ENCODE measurements around the gene HIGD2B.
"Not testable (repeated sequence)": the region's sequence is repeated elsewhere in the genome, so short reads cannot be mapped to it uniquely, and the experiment has no call there.

DNA sequence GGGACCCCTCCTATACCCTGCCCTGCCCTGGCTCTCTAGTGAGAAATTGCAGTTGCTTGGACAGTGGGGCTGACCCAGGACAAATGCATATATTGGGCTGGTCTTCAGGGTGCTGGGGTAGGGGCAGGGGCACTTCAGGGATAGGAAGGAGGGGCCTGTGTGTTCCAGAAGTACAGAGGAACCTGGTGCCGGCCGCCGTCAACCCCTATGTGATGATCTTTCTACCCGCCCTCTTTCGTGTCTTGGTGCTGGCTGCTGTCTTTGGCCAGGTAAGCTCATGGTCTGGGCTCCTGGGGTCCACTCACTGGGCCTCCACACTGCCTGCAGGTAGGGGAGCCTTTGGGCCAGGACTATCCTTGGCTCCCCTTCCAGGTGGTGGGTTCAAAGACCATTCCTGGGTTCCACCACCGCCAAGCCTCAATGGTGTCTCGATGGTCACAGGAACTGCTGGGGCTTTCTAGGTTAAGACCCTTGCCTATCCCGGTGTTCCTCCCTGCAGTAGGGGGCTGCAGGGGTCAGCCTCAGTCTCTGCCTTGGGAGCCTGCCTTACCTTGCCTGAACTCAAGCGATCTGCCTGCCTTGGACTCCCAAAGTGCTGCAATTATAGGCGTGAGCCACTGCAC is 37.2 kb downstream of the HIGD2B start:
- TF ChIP-seq, protein P1, sequence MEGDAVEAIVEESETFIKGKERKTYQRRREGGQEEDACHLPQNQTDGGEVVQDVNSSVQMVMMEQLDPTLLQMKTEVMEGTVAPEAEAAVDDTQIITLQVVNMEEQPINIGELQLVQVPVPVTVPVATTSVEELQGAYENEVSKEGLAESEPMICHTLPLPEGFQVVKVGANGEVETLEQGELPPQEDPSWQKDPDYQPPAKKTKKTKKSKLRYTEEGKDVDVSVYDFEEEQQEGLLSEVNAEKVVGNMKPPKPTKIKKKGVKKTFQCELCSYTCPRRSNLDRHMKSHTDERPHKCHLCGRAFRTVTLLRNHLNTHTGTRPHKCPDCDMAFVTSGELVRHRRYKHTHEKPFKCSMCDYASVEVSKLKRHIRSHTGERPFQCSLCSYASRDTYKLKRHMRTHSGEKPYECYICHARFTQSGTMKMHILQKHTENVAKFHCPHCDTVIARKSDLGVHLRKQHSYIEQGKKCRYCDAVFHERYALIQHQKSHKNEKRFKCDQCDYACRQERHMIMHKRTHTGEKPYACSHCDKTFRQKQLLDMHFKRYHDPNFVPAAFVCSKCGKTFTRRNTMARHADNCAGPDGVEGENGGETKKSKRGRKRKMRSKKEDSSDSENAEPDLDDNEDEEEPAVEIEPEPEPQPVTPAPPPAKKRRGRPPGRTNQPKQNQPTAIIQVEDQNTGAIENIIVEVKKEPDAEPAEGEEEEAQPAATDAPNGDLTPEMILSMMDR (IDR thresholded peaks at IDR 0.05; ENCODE audit: low read depth, low read length) = not testable (repeated sequence)
- not testable (repeated sequence) for TF ChIP-seq POLR2A (IDR thresholded peaks at IDR 0.05; ENCODE audit: extremely low read depth, insufficient read length); MYC (IDR thresholded peaks at IDR 0.05; ENCODE audit: low read depth, low read length)

Measured in NB4 (cell line).